T-helper 1 cell treated with Interleukin-12 subunit alpha and Interleukin-12 subunit beta and Interleukin-4 antibody, amounts not matched to agents 30 μg/mL and 1 μg/mL, for 36 hours (primary cell): ENCODE measurements around the gene SNX32.
"Not testable (repeated sequence)": the region's sequence is repeated elsewhere in the genome, so short reads cannot be mapped to it uniquely, and the experiment has no call there.

Source experiments
- H3K27ac Mint-ChIP-seq: one replicate; pipeline ENCODE4 v1.8.0; 2021; ENCODE audit warnings: mild to moderate bottlenecking, mixed read lengths
- H3K27me3 Mint-ChIP-seq: one replicate; pipeline ENCODE4 v1.8.0; 2021; ENCODE audit warnings: low read depth, mixed read lengths
- H3K36me3 Mint-ChIP-seq: one replicate; pipeline ENCODE4 v1.8.0; 2021; ENCODE audit warnings: low read depth, mixed read lengths
- H3K4me1 Mint-ChIP-seq: one replicate; pipeline ENCODE4 v1.8.0; 2021; ENCODE audit warnings: low read depth, mixed read lengths
- H3K4me3 Mint-ChIP-seq: one replicate; pipeline ENCODE4 v1.8.0; 2021; ENCODE audit warnings: mild to moderate bottlenecking, moderate library complexity, mixed read lengths
- H3K9me3 Mint-ChIP-seq: one replicate; pipeline ENCODE4 v1.8.0; 2021; ENCODE audit warnings: mixed read lengths

Gene SNX32

GRCh38 chr11:65885231-65885630, 51.5 kb downstream of the SNX32 start:
- Mint-ChIP-seq H3K27me3 (no peaks in the 10 kb centered on the region), H3K27ac (no peak overlapping the region)

GRCh38 chr11:65885808-65886536, 52.2 kb downstream of the SNX32 start:
- H3K27ac Mint-ChIP-seq = no peak overlapping the region

More at GRCh38 chr11:65885231-65885630, 51.5 kb downstream of the SNX32 start:
- Mint-ChIP-seq H3K4me3 (no peak overlapping the region), H3K36me3 (peaks cover 23% of the 10 kb centered on the region), H3K9me3 (no peaks in the 10 kb centered on the region), H3K4me1 (peaks cover 52% of the 10 kb centered on the region)

GRCh38 chr11:65886826-65887722, 53.3 kb downstream of the SNX32 start:
- Mint-ChIP-seq H3K36me3 (peaks cover 23% of the 10 kb centered on the region), H3K9me3 (no peaks in the 10 kb centered on the region), H3K4me1 (peaks cover 48% of the 10 kb centered on the region), H3K27me3 (no peaks in the 10 kb centered on the region), H3K4me3 (peak overlapping the region; percentile 92), H3K27ac (peak overlapping the region; percentile 45)

More at GRCh38 chr11:65885808-65886536, 52.2 kb downstream of the SNX32 start:
- Mint-ChIP-seq H3K4me1 (peaks cover 46% of the 10 kb centered on the region), H3K27me3 (no peaks in the 10 kb centered on the region), H3K36me3 (peaks cover 23% of the 10 kb centered on the region), H3K9me3 (no peaks in the 10 kb centered on the region), H3K4me3 (peak overlapping the region; percentile 92)

- Mint-ChIP-seq H3K9me3 (no peaks in the 10 kb centered on the region), H3K27me3 (no peaks in the 10 kb centered on the region), H3K36me3 (peaks cover 23% of the 10 kb centered on the region), H3K27ac (peak overlapping the region; percentile 97), H3K4me3 (peak overlapping the region; percentile 92), H3K4me1 (peaks cover 54% of the 10 kb centered on the region)
Measured at GRCh38 chr11:65887723-65888162, 54.0 kb downstream of the SNX32 start.

- Mint-ChIP-seq H3K4me3 (peak within 1 kb of the TSS; percentile 92), H3K4me1 (peaks cover 60% of the 10 kb centered on the region), H3K9me3 (no peaks in the 10 kb centered on the region), H3K27me3 (no peaks in the 10 kb centered on the region), H3K36me3 (peaks cover 23% of the 10 kb centered on the region), H3K27ac (peak within 1 kb of the TSS; percentile 97)
Measured at GRCh38 chr11:65888163-65888814, 54.5 kb downstream of the SNX32 start, which contains the start of gene FIBP. Gene FIBP, minus strand, starts transcription at chr11:65888471. Its CDS starts 53 bp downstream, at chr11:65888418.

- Mint-ChIP-seq H3K36me3 (peaks cover 9% of the 10 kb centered on the region), H3K9me3 (no peaks in the 10 kb centered on the region), H3K4me3 (peak within 1 kb of the TSS; percentile 92), H3K27me3 (no peaks in the 10 kb centered on the region), H3K27ac (peak within 1 kb of the TSS; percentile 97), H3K4me1 (peaks cover 56% of the 10 kb centered on the region)
Measured at GRCh38 chr11:65890324-65891218, 56.8 kb downstream of the SNX32 start, which contains the start of gene CCDC85B. Gene CCDC85B, plus strand, starts transcription at chr11:65890673. Its CDS starts 111 bp downstream, at chr11:65890784.

- H3K9me3 Mint-ChIP-seq = no peaks in the 10 kb centered on the region
- H3K4me3 Mint-ChIP-seq = peak overlapping the region; percentile 73
- H3K27ac Mint-ChIP-seq = peak overlapping the region; percentile 76
- no peaks in the 10 kb centered on the region for H3K27me3 Mint-ChIP-seq
- H3K4me1 Mint-ChIP-seq = peaks cover 58% of the 10 kb centered on the region
- peaks cover 8% of the 10 kb centered on the region for H3K36me3 Mint-ChIP-seq
Measured at GRCh38 chr11:65891219-65892136, 57.7 kb downstream of the SNX32 start.

GRCh38 chr11:65892137-65892540, 58.4 kb downstream of the SNX32 start:
- H3K4me1 Mint-ChIP-seq = peaks cover 57% of the 10 kb centered on the region
- H3K9me3 Mint-ChIP-seq, H3K36me3 Mint-ChIP-seq, H3K27me3 Mint-ChIP-seq: not testable (repeated sequence)
- H3K27ac Mint-ChIP-seq = peak overlapping the region; percentile 76
- H3K4me3 Mint-ChIP-seq = peak overlapping the region; percentile 65

GRCh38 chr11:65892661-65893317, 59.0 kb downstream of the SNX32 start:
- H3K4me3 Mint-ChIP-seq = peak overlapping the region; percentile 65
- peaks cover 57% of the 10 kb centered on the region for H3K4me1 Mint-ChIP-seq
- H3K36me3 Mint-ChIP-seq = peaks cover 4% of the 10 kb centered on the region
- no peaks in the 10 kb centered on the region for H3K9me3 Mint-ChIP-seq
- no peaks in the 10 kb centered on the region for H3K27me3 Mint-ChIP-seq
- H3K27ac Mint-ChIP-seq = peak overlapping the region; percentile 84

GRCh38 chr11:65894034-65894591, 60.4 kb downstream of the SNX32 start:
- Mint-ChIP-seq H3K27me3 (no peaks in the 10 kb centered on the region), H3K36me3 (peaks cover 2% of the 10 kb centered on the region), H3K27ac (peak overlapping the region; percentile 84), H3K4me1 (peaks cover 53% of the 10 kb centered on the region), H3K4me3 (peak overlapping the region; percentile 65), H3K9me3 (no peaks in the 10 kb centered on the region)

- H3K36me3 Mint-ChIP-seq = peaks cover 2% of the 10 kb centered on the region
- no peaks in the 10 kb centered on the region for H3K27me3 Mint-ChIP-seq
- H3K4me3 Mint-ChIP-seq = peak overlapping the region; percentile 25
- H3K27ac Mint-ChIP-seq = peak overlapping the region; percentile 62
- no peaks in the 10 kb centered on the region for H3K9me3 Mint-ChIP-seq
- H3K4me1 Mint-ChIP-seq = peaks cover 41% of the 10 kb centered on the region
Measured at GRCh38 chr11:65895482-65895981, 61.8 kb downstream of the SNX32 start.
